Endothelial cell (in vitro differentiated cells): ENCODE measurements around the gene CFAP65. TPM values are rescaled to one million over a fixed set of nuclear protein-coding genes. Genes with fewer than 3 reads are reported as not detected.

ENCODE experiments used
- DNase-seq: peaks from one replicate; pipeline ENCODE4 v3.0.0; 2021; ENCODE audit warnings: low spot score
- H3K27ac Mint-ChIP-seq: one replicate; pipeline ENCODE4 v1.8.0; 2021; ENCODE audit warnings: mixed read lengths, inconsistent platforms; ENCODE audit not compliant: unreplicated experiment
- H3K27me3 Mint-ChIP-seq: one replicate; pipeline ENCODE4 v1.8.0; 2021; ENCODE audit warnings: mild to moderate bottlenecking, moderate library complexity, mixed read lengths, inconsistent platforms; ENCODE audit not compliant: unreplicated experiment
- H3K36me3 Mint-ChIP-seq: one replicate; pipeline ENCODE4 v1.8.0; 2021; ENCODE audit warnings: mild to moderate bottlenecking, low read depth, mixed read lengths, inconsistent platforms; ENCODE audit not compliant: unreplicated experiment
- H3K4me1 Mint-ChIP-seq: one replicate; pipeline ENCODE4 v1.8.0; 2021; ENCODE audit warnings: mild to moderate bottlenecking, mixed read lengths, inconsistent platforms; ENCODE audit not compliant: unreplicated experiment
- H3K4me3 Mint-ChIP-seq: one replicate; pipeline ENCODE4 v1.8.0; 2021; ENCODE audit warnings: mild to moderate bottlenecking, mixed read lengths, inconsistent platforms; ENCODE audit not compliant: unreplicated experiment
- H3K9me3 Mint-ChIP-seq: one replicate; pipeline ENCODE4 v1.8.0; 2021; ENCODE audit warnings: mixed read lengths, inconsistent platforms; ENCODE audit not compliant: unreplicated experiment
- total RNA-seq: library from RNA; stranded (reverse); fragmentation: NEBNext Ultra II Directional; extraction: Animal tissue kit (Norgen Biotek cat#: 25700); gene quantifications from one replicate; pipeline ENCODE4 v1.2.1, GENCODE V29; 2021; ENCODE audit not compliant: unreplicated experiment
- TF ChIP-seq, protein P1 (sequence below): fragments of 200-600 bp; sonication (generic); IDR thresholded peaks from one replicate; pipeline ENCODE4 v1.5.0; 2021; ENCODE audit warnings: antibody characterized with exemption; ENCODE audit not compliant: unreplicated experiment

CFAP65 gene
- total RNA-seq, 1 donor from 2014 or later = 0.59 TPM

DNA sequence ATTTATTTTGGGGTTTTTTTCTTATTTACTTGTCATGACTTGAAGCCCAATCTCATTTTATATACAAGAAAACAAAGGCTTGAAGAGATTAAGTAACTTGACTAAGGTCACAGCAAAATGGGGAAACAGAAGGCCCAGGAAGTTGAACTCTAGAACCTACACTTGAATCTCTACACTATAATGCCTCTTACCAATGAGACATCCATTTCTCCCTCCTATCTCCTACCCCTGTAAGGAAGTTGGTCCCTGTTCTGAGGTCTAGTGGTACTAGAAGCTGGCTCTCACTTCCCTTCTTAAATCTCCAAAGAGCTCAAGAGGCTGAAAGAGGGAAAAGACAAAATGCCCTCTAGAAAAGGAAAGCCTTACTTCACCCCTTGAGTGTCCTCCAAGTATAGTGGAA is 44.9 kb upstream of the CFAP65 start:
- Mint-ChIP-seq H3K4me3 (no peak overlapping the region), H3K4me1 (peaks cover 2% of the 10 kb centered on the region), H3K36me3 (no peaks in the 10 kb centered on the region), H3K27ac (no peak overlapping the region), H3K27me3 (no peaks in the 10 kb centered on the region), H3K9me3 (no peaks in the 10 kb centered on the region)
- no peak for DNase-seq
- TF ChIP-seq, protein P1, sequence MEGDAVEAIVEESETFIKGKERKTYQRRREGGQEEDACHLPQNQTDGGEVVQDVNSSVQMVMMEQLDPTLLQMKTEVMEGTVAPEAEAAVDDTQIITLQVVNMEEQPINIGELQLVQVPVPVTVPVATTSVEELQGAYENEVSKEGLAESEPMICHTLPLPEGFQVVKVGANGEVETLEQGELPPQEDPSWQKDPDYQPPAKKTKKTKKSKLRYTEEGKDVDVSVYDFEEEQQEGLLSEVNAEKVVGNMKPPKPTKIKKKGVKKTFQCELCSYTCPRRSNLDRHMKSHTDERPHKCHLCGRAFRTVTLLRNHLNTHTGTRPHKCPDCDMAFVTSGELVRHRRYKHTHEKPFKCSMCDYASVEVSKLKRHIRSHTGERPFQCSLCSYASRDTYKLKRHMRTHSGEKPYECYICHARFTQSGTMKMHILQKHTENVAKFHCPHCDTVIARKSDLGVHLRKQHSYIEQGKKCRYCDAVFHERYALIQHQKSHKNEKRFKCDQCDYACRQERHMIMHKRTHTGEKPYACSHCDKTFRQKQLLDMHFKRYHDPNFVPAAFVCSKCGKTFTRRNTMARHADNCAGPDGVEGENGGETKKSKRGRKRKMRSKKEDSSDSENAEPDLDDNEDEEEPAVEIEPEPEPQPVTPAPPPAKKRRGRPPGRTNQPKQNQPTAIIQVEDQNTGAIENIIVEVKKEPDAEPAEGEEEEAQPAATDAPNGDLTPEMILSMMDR = no peak

DNA sequence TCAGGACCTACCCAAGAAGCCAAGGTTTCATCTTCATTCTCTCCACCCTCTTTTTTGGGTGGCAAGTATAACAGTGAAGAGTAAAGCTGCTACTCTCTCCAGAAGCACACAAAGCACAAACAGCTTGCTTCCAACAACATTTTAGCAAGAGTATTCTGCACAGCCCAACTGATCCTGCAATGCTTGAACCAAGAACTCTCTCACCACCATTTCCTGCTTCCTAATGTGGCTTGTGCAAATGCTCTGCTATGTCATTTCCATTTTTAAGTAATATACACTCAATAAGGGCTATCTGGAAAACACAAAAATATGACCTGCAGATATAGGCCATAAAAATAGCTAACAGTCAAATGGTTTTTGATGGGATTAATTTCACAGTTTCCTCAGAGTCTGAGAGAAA is 43.5 kb upstream of the CFAP65 start:
- TF ChIP-seq, protein P1 = no peak
- Mint-ChIP-seq H3K4me1 (peaks cover 2% of the 10 kb centered on the region), H3K36me3 (no peaks in the 10 kb centered on the region), H3K27me3 (no peaks in the 10 kb centered on the region), H3K4me3 (no peak overlapping the region), H3K9me3 (no peaks in the 10 kb centered on the region), H3K27ac (no peak overlapping the region)
- DNase-seq = no peak

DNA sequence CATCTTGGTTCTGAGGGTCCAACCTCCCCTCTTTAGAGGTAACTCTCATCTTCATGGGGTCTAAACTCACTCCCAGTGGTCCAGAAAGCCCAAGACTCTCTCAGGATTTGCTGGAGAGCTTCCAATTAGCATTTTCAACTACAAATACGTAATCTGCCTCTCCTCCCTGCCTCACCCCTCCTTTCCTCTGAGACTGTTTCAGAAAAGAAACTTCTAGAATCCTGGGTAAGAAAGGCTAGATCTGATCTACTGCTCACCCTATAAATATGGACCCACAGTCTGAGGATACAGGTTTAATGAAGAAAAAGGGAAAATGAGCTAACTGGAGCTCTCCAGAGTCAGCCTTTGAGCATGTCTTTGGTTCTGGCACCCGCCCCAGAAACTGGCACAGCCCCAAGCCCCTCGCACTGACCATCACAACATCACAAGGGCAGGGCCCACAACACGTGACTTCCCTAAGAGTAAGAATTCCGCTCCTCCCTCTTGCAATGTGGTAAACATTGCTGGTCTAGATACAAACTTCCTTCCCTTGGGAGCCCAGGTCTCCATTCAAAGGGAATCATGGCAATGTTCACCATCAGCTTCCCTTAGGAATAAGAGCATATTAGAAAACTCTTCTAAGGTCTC is 41.1 kb upstream of the CFAP65 start:
- no peak overlapping the region for H3K27ac Mint-ChIP-seq

DNA sequence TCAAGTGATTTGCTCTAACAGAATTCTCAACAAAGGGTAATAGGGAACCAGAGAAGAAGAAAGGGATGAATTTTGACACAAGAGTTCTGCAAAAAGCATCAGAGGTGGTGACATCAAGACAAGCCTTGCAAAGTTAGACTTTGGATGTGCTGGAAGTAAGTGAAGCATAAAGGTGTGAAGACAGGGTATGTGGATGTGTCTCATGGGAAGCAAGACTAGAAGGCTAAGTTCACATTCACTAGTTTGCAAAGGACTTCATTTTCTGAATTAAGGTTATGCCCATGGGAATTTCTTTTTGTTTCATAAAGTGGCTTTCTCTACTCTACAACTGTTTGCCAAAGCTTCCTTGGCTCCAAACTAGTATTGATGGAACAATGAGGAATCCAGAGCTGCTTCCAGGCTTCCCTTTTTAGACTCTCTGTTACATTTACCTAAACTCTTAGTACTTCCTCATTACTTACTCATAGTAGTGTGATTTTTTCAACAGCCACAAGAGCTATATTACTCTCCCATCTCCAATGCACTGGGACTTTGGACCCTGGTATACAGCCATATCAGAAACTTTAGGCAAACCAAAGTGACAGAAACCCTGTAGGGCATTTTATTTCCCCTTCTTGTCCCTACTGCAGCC is 40.5 kb upstream of the CFAP65 start:
- no peak overlapping the region for H3K27ac Mint-ChIP-seq

More for the DNA sequence above, 41.1 kb upstream of the CFAP65 start:
- Mint-ChIP-seq H3K27me3 (no peaks in the 10 kb centered on the region), H3K4me3 (no peak overlapping the region), H3K9me3 (no peaks in the 10 kb centered on the region), H3K4me1 (peaks cover under 1% of the 10 kb centered on the region), H3K36me3 (no peaks in the 10 kb centered on the region)
- TF ChIP-seq, protein P1 = no peak
- DNase-seq = no peak

DNA sequence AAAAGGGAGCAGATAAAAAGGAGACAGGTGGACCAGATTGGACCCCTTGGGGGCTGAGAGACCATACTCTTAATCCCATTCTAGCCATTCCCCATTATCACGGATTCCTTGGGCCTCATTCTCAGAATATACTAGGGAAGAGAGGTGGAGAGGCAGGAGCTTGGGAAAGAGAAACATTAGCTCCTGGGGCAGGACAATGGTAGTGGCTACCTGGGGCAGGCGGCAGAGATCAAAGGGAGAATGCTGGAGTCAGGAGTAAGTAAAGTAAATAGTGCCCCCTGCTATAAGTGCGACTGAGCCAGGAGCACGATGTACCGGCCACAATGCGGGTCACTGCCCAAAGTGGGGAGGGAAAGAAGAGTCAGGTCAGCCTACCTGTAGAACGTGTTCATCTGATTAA is 39.8 kb upstream of the CFAP65 start:
- no peak overlapping the region for H3K27ac Mint-ChIP-seq
- no peaks in the 10 kb centered on the region for H3K4me1 Mint-ChIP-seq
- TF ChIP-seq, protein P1 = no peak
- no peaks in the 10 kb centered on the region for H3K9me3 Mint-ChIP-seq
- H3K4me3 Mint-ChIP-seq = no peak overlapping the region
- no peaks in the 10 kb centered on the region for H3K36me3 Mint-ChIP-seq
- H3K27me3 Mint-ChIP-seq = peaks cover 2% of the 10 kb centered on the region
- no peak for DNase-seq

More for the DNA sequence above, 40.5 kb upstream of the CFAP65 start:
- TF ChIP-seq, protein P1 = no peak
- Mint-ChIP-seq H3K27me3 (no peaks in the 10 kb centered on the region), H3K4me3 (no peak overlapping the region), H3K36me3 (no peaks in the 10 kb centered on the region), H3K4me1 (no peaks in the 10 kb centered on the region), H3K9me3 (no peaks in the 10 kb centered on the region)
- no peak for DNase-seq
